Calu3 (cell line): ENCODE results near the gene CEP128. TPM values are rescaled to one million over a fixed set of nuclear protein-coding genes. Genes with fewer than 3 reads are reported as not detected.

Experiments
- BruUV-seq: library from RNA; stranded (reverse); fragments of 400-500 nt; replicated peaks from 2 replicates; lab custom pipeline; 2021; lab: Mats Ljungman, UMichigan
- CTCF ChIA-PET: fragments of 300-600 bp; sonication (Branson Sonifier 250); formaldehyde crosslinking; loops from one replicate; lab custom pipeline; 2022; ENCODE audit warnings: antibody characterized with exemption; lab: Charles Lee
- DNase-seq: peaks from one replicate; pipeline ENCODE4 v3.0.0; 2022
- H3K27ac Mint-ChIP-seq: one replicate; pipeline ENCODE4 v1.8.0; 2022; ENCODE audit warnings: mixed read lengths; ENCODE audit not compliant: unreplicated experiment
- H3K27me3 Mint-ChIP-seq: one replicate; pipeline ENCODE4 v1.8.0; 2022; ENCODE audit warnings: mixed read lengths; ENCODE audit not compliant: unreplicated experiment
- H3K36me3 Mint-ChIP-seq: one replicate; pipeline ENCODE4 v1.8.0; 2022; ENCODE audit warnings: mild to moderate bottlenecking, moderate library complexity, mixed read lengths; ENCODE audit not compliant: insufficient read depth, unreplicated experiment
- H3K4me1 Mint-ChIP-seq: one replicate; pipeline ENCODE4 v1.8.0; 2022; ENCODE audit warnings: mild to moderate bottlenecking, low read depth, mixed read lengths; ENCODE audit not compliant: unreplicated experiment
- H3K4me3 Mint-ChIP-seq: one replicate; pipeline ENCODE4 v1.8.0; 2022; ENCODE audit warnings: mild to moderate bottlenecking, low read depth, moderate library complexity, mixed read lengths; ENCODE audit not compliant: unreplicated experiment
- H3K9me3 Mint-ChIP-seq: one replicate; pipeline ENCODE4 v1.8.0; 2022; ENCODE audit warnings: low read depth, mixed read lengths; ENCODE audit not compliant: unreplicated experiment
- intact Hi-C: fragments of 100-400 bp; cut with micrococcal nuclease; formaldehyde crosslinking; loops from one replicate; pipeline ENCODE4 v1.10.0; 2022; ENCODE audit not compliant: unreplicated experiment
- total RNA-seq: library from RNA; stranded (reverse); gene quantifications from 2 replicates; pipeline ENCODE4 v1.2.3, GENCODE V29; 2022
- TF ChIP-seq, protein P1 (sequence below): fragments of 200-600 bp; IDR thresholded peaks from one replicate; pipeline ENCODE4 v1.8.0; 2022; ENCODE audit warnings: antibody characterized with exemption; ENCODE audit not compliant: unreplicated experiment

CEP128 gene
- total RNA-seq, 1 experiment from 2014 or later: 22.9 TPM

DNA sequence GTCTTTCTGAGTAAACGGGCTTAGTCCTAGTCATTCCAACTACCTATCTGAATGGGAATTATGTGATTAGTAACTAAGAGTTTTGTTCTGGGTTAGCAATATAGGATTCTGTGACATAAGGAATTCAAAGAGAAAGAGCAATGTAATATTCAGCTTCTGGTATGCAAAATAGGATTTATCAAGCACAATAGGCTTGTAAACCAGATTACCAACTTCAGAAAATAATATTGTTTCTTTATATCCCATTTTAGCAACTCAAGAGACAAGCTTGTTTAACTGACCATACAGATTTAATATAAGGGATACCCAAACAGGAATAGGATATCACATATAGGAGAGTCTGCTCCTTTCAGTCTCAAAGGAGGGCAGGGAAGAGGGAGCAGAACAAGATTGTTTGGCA lies 240.9 kb downstream of the CEP128 start:
- CTCF ChIA-PET: no interaction called here
- no peak for DNase-seq
- peaks cover 9% of the 10 kb centered on the region for H3K4me1 Mint-ChIP-seq
- TF ChIP-seq, protein P1, sequence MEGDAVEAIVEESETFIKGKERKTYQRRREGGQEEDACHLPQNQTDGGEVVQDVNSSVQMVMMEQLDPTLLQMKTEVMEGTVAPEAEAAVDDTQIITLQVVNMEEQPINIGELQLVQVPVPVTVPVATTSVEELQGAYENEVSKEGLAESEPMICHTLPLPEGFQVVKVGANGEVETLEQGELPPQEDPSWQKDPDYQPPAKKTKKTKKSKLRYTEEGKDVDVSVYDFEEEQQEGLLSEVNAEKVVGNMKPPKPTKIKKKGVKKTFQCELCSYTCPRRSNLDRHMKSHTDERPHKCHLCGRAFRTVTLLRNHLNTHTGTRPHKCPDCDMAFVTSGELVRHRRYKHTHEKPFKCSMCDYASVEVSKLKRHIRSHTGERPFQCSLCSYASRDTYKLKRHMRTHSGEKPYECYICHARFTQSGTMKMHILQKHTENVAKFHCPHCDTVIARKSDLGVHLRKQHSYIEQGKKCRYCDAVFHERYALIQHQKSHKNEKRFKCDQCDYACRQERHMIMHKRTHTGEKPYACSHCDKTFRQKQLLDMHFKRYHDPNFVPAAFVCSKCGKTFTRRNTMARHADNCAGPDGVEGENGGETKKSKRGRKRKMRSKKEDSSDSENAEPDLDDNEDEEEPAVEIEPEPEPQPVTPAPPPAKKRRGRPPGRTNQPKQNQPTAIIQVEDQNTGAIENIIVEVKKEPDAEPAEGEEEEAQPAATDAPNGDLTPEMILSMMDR: no peak
- intact Hi-C loops: no loop called here
- H3K27ac Mint-ChIP-seq: no peak overlapping the region
- no peak overlapping the region for H3K4me3 Mint-ChIP-seq
- BruUV-seq: no TSS peak
- H3K27me3 Mint-ChIP-seq: no peaks in the 10 kb centered on the region
- H3K36me3 Mint-ChIP-seq: no peaks in the 10 kb centered on the region
- no peaks in the 10 kb centered on the region for H3K9me3 Mint-ChIP-seq

DNA sequence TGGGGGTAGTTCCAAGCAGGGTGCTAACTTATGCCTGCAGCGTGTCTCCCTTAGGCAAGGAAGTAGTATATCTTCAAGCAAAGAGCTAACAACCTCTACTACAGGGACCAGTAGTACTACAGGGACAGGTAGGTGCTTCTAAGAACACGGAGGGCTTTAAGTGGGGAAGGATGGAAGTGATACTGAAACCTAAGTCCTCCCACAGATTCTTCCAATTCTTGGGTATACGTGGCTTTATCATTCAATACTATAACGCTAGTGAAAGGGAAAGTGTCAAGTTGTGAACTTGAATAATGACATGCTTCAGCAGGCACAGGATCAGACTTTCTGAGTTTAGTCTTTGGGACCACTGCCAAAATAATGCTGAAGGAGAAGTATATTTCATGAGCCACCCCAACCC lies 241.7 kb downstream of the CEP128 start:
- Mint-ChIP-seq H3K4me3 (no peak overlapping the region), H3K36me3 (no peaks in the 10 kb centered on the region), H3K9me3 (no peaks in the 10 kb centered on the region), H3K4me1 (peaks cover 1% of the 10 kb centered on the region), H3K27me3 (no peaks in the 10 kb centered on the region), H3K27ac (no peak overlapping the region)
- BruUV-seq: no TSS peak
- TF ChIP-seq, protein P1: no peak
- CTCF ChIA-PET: no interaction called here
- no peak for DNase-seq
- intact Hi-C loops: no loop called here

DNA sequence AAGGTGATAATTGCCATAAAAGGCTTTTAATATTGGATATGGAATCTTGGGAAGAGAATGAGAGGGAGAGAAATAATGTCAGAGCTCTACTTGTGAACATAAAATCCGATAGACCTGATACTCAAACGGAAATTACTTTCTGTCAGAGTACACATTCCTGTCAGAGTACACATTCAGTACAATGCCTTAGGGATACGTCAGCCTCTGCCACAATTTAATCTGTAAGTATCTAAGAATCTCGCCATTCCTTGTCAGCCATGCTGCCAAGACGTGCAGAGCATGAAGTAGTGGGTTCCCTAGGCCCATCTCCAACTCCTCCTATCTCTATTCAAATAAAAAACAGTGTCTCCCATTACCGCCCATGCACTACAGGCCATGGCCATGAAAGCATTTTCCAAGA lies 242.6 kb downstream of the CEP128 start:
- CTCF ChIA-PET: no interaction called here

DNA sequence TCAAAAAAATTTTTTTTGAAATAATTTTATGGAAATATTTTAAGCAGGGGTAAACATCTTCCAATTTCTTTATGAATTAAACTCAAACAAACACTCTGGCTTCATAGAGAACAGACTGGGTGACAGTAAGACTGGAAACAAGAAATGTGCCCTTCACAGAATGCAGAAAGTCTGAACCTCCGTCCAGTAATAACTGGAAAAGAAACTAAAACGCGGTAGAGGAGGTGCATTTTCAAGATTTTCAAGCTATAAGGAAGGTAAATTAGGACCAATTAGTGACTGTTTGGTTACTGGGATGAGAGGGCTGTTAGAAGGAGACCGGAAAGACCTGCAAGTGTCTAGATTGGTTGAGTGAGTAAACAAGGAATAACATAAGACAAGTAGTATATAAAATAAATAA lies 245.7 kb downstream of the CEP128 start:
- intact Hi-C loops: no loop called here
- Mint-ChIP-seq H3K4me1 (no peaks in the 10 kb centered on the region), H3K36me3 (no peaks in the 10 kb centered on the region), H3K27me3 (no peaks in the 10 kb centered on the region), H3K9me3 (no peaks in the 10 kb centered on the region), H3K27ac (no peak overlapping the region), H3K4me3 (no peak overlapping the region)
- CTCF ChIA-PET: no interaction called here
- DNase-seq: no peak
- TF ChIP-seq, protein P1: no peak
- no TSS peak for BruUV-seq

More for the DNA sequence above, 242.6 kb downstream of the CEP128 start:
- no peak for DNase-seq
- H3K9me3 Mint-ChIP-seq: no peaks in the 10 kb centered on the region
- H3K27ac Mint-ChIP-seq: no peak overlapping the region
- no peaks in the 10 kb centered on the region for H3K27me3 Mint-ChIP-seq
- no peak overlapping the region for H3K4me3 Mint-ChIP-seq
- H3K4me1 Mint-ChIP-seq: no peaks in the 10 kb centered on the region
- no peaks in the 10 kb centered on the region for H3K36me3 Mint-ChIP-seq
- BruUV-seq: no TSS peak
- intact Hi-C loops: no loop called here
- TF ChIP-seq, protein P1: no peak

DNA sequence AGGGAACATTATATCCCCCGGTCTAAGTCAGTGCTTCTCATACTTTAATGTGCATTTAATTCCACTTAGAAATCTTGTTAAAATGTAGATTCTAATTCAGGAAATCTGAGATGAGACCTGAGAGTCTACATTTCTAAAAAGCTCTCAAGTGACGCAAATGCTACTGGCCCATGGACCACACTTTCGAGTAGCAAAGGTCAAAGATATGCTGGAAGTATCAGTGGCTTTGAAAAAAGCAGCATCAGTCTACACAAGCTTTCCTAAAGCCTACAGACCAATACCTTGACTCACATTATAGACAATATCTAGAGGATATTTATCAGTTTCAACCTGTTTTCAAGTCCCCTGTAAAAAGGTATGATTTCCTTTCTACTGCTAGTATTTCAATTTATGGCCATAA lies 248.6 kb downstream of the CEP128 start:
- Mint-ChIP-seq H3K9me3 (no peaks in the 10 kb centered on the region), H3K27me3 (no peaks in the 10 kb centered on the region), H3K27ac (no peak overlapping the region), H3K4me1 (no peaks in the 10 kb centered on the region), H3K36me3 (no peaks in the 10 kb centered on the region), H3K4me3 (no peak overlapping the region)
- no peak for DNase-seq
- TF ChIP-seq, protein P1: no peak
- CTCF ChIA-PET: no interaction called here
- BruUV-seq: no TSS peak
- intact Hi-C loops: no loop called here
